Stimulated activated CD4-positive, alpha-beta T cell treated with anti-CD3 and anti-CD28 coated beads, Interleukin-15, amount 100 ng/mL, for 24 hours (primary cell): ENCODE measurements around the gene NDST4.
A peak's percentile ranks its signal among the peaks of the same experiment; 100 is the strongest.

Experiments
- DNase-seq: peaks from one replicate; pipeline ENCODE4 v3.0.0-alpha.2; 2020

Gene NDST4

DNA sequence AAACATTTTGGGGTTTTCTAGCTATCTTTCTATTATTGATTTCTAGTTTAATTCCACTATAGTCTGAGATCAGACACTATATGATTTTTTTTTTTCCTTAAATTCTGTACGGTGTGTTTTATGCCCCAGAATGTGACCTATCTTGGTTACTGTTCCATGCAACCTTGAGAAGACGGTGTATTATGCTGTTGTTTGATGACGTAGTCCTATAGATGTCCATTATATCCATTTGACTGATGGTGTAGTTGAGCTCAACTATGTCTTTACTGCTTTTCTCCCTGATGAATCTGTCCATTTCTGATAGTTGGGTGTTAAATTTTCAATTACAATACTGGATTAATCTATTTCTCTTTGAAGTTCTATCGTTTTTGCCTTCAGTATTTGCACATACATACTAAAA lies 212.5 kb downstream of the NDST4 start:
- no peak for DNase-seq

GRCh38 chr4:114890773-114891172 lies 222.6 kb downstream of the NDST4 start:
- no peak for DNase-seq

- DNase-seq = no peak
These were observed 226.7 kb downstream of the NDST4 start for GRCh38 chr4:114886761-114887160.

DNA sequence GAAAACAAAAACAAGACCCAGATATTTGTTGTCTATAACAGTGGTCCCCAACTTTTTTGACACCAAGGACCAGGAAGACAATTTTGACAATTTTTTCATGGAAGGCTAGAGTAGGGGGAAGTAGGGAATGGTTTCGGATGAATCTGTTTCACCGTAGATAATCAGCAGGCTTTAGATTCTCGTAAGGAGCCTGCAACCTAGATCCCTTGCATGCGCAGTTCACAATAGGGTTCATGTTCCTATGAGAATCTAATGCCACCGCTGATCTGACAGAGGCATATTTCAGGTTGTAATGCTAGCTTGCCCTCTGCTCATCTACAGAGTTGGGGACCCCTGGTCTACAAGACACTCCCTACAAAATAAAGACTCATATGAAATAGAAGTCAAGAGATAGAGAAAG lies 229.8 kb downstream of the NDST4 start:
- no peak for DNase-seq

DNA sequence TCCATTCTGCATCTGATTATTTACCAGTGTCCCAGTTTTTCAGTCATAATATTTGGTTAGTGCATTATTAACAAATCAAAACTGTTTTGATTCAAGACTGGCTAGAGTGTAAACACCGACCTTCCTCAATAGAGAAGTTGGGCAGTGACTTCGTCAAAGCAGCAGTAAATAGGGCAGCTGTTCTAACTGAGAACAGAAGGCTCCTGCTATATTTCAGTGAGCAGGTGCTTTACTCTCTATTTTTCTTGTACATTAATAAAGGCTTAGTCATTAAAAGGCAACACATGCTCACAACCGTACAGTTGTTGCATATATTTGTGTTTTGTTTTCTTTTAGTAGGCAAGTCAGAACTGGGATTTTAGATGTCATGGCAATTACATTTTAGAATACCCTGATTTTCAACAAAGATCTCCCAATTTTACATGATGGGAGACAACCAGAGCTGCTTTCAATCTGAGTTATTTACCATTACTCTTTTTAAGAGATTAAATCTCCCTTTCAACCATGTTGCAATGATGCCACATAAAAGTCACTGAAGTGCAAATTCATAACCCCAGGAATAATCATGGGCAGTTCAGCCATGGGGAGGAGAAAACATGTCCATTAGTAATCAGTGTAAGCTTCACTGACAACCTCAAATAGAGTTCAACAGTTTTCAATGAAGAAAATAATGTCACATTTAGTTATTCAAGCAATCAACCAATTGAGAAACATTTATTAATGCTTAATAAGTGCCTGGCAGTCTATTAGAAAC lies 233.3 kb downstream of the NDST4 start:
- DNase-seq = no peak

- no peak for DNase-seq
These were observed 237.8 kb downstream of the NDST4 start for GRCh38 chr4:114875630-114876029.

GRCh38 chr4:114874321-114874720 lies 239.1 kb downstream of the NDST4 start:
- no peak for DNase-seq

GRCh38 chr4:114870987-114871386 lies 242.4 kb downstream of the NDST4 start:
- no peak for DNase-seq

DNA sequence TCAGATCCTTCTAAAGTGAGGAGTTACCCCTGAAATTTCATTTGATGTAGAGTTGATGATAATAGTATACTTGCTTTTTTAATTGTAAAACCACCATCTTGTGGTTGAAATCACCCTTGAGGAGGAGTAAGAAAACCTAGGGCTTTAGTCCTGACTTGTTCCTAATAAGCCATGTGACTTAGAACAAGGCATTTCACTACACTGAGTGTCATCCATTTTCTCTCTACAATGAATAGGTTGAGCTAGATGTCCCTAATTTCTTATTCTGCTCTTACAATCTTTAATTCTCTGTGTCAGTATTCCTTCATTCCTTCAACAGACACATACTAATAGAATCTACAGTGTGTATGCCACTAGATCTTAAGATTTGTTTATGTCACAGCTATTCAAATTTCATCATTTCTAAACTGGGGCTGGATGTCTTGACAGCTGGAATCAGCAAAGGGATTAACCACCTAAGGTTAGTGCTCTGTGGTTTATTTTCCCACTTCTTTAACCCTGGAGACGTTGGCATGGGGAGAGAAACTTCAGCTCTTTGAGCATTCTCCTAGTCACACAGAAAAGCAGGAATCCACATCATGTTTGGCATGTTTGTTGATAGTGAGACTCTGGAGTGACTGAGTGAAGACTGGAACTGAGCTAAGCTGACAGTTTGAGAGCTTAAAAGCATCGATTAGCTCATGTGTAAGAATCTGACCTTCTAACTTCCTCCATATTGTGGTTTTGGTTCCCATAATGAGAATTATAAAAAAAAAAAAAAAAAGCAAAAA lies 246.3 kb downstream of the NDST4 start:
- no peak for DNase-seq

DNA sequence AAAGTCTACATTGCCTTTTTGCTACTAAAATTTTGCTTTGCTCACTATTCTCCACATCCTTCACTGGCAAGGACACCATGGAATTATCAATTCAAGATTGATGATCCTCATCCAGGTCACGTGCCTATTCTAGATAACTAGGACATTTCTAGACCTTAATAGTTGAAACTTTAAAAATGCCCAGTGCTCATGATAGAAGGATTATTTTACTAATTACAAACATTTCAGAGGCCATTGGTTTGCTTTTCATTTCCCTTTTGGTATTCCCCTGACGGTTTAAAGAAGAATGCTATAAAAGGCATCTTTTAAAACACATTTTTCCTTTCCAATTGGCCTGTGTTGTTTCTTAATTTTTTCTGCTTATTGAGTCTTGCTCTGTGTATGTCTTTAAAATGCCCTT lies 249.4 kb downstream of the NDST4 start:
- no peak for DNase-seq

DNA sequence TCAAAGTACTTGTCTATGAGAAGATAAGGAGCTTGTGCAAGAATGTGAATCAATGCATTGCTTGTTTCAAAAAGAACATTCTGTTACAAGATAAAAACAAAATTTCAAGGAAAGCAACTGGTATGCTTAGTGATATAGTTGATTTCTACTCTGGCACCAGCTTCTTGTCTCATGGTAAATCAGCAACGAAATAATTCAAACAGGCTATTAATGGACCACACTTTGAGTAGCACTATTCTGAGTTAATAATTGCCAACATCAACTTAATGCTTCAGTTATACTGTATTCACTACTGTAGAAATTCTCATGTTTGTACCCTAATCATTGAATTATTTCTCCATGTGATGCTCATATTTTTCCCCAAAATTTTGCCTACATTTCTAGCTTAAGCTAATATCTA lies 252.6 kb downstream of the NDST4 start:
- DNase-seq = no peak

- DNase-seq = no peak
These were observed 255.6 kb downstream of the NDST4 start for GRCh38 chr4:114857831-114858230.

DNA sequence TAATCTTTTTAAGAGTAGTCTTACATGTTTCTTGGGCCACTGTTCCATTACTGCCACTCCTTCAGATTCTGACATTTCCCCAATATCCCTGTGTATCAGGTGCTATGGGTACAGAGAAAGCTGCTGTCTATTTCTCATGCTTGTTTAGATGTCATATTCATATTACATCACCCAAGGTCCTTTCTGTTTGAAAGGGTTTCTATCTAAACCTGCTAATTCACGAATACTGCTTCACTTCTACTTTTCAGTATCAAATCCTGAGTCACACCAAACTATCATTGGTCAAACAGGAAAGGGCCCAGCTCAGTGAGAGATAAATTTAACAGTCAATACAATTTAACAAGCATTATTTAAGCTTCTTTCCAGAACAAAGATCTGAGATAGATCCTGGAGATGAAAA lies 273.4 kb downstream of the NDST4 start:
- no peak for DNase-seq

DNA sequence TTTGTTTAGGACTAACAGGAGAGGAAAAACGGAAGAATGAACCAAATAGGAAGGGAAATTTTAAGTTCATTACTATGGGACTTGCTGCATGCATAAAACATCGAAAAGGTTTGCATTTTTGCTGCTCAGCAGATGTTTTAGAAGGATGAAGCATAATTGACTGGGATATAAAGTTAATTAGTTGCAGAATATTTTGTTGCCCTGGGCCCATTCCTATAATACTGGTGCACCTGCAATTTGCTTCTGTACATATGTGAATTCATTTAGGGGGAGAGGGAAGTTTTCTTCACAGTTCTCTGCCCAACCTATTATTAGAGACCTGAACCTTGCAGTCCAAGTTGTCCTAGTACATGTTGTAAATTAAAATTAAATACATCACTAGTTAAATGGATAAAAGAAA lies 282.8 kb downstream of the NDST4 start:
- DNase-seq = no peak

DNA sequence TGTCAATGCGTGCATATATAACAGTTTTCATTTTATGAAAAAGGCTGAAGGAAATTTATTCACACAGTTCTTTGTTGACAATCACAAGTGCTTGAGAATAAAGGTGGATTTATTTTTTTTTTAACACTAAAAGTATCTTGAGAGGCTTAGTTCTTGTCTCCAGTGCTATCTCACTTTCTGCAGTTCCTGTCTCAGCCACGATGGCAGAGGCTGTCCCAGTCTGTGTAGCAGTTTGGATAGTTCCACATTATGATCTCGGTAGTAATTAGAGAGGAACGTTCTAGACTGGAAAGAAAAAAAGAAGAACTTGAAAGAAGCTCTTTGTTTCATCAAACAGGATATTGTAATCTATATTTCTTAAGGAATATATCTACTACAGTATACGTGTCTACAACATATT lies 285.8 kb downstream of the NDST4 start:
- DNase-seq = no peak

- DNase-seq = no peak
These were observed 297.7 kb downstream of the NDST4 start for GRCh38 chr4:114815760-114816159.

- DNase-seq = no peak
These were observed 299.5 kb downstream of the NDST4 start for GRCh38 chr4:114813961-114814360.

- DNase-seq = no peak
These were observed 301.7 kb downstream of the NDST4 start for GRCh38 chr4:114811564-114812301.

DNA sequence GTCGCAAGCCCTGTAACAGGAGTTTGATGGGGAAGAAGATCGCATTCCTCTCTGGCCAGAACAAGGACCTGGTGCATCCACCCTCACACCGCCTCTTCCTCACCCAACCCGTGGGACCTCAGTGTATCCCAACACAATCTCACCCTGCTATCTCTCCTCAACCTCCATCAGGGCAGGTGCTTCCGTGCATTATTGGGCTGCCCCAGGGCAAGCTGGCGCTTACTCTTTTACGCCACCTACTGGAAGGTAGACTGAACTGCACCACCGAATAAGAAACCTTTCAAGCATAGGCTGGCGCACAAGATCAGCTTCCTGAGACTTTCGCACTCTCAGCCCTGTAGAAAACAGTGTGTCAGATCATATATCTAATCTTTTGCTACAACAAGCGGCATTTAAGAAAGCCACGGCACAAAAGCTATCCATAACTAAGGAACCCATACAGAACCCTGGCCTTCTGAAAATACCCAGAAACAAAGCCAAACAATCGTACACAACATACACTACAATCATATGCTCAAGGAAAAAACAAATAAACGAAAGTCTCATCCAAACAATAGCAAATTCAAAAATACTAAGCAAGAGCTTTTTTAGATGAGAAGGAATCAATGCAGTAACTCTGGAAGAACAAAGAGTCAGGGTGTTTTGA lies 305.5 kb downstream of the NDST4 start:
- peak; percentile 30 for DNase-seq

DNA sequence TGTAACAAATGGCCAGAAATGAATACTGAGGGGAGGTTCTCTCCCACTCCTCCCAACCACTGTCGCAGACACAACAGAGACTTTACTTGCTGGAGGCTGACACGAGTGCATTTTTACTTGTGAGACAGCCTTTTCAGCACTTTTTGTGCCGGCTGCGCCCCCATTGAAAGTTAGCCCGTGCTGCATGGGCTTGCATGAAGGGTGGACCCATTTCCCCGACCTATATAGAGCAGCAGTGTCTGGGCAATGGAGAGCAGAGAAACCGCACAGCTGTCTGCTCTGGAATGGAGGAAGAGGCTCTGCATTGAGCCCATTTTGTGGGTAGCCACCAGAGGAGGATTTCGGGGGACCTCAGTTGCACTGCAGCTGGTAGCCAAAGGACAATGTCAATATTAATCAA lies 306.1 kb downstream of the NDST4 start:
- no peak for DNase-seq

DNA sequence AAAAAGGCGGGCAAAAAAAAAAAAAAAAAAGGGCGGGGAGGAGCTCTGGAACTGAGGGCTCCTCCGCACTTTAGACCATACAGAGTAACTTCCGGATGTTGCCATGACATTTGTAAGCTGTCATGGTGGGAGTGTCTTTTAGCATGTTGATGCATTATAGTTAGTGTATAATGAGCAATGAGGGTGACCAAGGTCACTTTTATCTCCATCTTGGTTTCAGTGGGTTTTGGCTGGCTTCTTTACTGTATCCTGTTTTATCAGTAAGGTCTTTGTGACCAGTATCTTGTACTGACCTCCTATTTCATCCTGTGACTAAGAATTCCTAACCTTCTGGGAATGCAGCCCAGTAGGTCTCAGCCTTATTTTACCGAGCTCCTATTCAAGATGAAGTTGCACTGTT lies 321.4 kb downstream of the NDST4 start:
- DNase-seq = no peak

DNA sequence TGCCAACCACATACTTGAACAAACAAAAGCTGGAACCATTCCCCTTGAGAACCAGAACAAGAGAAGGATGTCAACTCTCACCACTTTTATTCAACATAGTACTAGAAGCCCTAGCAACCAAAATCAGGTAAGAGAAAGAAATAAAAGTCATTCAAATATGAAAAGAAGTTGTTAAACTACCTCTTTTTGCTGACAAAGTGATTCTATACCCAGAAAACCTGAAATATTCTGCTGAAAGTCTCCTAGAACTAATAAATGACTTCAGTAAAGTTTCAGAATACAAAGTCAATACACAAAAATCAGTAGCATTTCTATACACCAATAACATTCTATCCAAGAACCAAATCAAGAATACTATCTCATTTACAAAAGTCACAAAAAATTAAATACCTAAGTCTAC lies 327.9 kb downstream of the NDST4 start:
- no peak for DNase-seq

DNA sequence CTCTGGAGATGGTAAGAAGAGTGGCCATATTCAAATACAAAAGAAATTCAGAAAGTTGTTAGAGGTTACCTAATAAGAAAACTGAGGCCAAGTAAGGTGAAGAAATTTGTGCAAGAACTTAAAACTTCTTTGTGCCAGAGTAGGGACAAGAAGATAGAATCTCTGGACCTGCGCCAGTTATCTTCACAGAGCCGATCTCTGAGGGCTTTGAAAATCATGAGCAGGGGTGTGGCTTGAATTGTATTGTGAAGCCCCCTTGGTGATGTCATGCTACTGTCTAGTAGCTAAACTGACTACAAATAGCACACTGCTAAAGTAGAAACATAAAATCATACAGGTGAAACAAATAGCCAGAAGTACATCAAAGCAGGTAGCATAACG lies 330.2 kb downstream of the NDST4 start:
- DNase-seq = no peak
